ENCODE data around the gene STYXL2. TPM values are rescaled to one million over a fixed set of nuclear protein-coding genes. Genes with fewer than 3 reads are reported as not detected.

The STYXL2 gene
- total RNA-seq, 1 experiment from 2014 or later, result not detected

DNA sequence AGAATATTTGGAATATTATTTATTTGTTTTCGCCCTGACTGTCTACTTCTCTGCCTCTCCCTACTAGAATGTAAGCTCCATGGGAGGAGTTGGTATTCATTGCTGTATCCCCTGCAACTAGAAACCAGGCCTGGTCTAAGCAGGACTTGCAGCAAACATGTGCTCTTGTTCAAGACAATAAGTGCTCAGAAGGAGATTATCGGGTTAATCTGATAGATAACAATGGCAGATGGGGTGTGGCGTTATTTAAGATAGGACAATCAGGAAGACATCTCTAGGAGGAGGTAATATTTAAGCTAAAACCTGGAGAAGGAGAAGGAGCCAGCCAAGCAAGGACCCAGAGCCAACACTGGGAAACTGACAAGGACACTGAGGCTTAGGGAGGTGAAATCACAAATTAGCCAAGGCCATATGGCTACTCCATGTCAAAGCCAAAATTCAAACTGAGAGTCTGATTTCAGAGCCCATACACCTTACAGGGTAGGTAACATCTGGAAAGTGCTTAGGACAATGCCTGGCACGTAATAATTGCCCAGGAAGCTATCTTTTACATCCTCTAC is 41.5 kb downstream of the STYXL2 start:
- DNase-seq (ENCODE audit: low read depth), result no peak

DNA sequence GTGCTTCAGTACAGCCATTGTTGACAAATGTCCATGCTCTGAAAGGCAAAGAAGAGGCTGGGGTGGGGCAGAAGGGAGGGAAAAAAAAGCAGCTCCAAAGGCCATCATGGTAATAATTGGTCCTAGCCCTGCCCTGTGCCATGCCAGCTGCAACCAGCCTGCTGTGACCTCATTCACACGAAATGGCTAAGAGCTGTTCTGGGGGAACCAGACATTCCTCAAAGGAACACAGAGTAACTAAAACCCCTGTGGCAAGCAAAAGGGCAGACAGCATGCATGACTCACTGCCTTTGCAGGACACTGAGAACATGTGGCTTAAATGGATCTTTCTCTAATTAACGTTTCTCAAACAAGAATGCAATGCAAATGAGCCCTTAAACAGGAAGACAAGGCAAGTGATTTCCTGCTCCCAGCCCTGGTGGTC is 42.3 kb downstream of the STYXL2 start:
- DNase-seq (ENCODE audit: low read depth), result peak; percentile 80

- no peak for DNase-seq (ENCODE audit: low read depth)
These were observed 42.9 kb downstream of the STYXL2 start for GRCh38 chr1:167136806-167137205.

DNA sequence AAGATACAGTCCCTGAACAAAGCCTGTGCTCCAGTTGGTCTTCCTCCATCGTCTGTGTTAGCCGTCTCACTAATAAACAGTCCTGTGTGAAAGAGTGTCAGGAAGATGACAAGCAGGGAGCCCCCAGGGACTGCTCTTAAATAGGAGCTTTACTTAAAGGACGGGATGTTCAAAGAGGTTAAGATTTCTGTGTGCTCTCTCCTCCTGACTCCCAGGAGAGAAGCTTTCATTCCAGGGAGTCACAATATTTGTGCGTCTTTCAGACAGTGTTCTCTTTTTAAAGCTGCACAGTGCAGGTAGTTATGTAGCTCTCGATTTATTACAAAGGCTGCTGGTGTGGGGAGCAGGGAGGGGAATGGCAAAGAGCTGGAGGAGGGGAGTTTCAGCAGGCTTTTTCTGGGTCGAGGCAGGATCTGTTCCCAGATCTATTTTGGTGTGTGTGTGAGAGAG is 43.5 kb downstream of the STYXL2 start:
- no peak for DNase-seq (ENCODE audit: low read depth)

DNA sequence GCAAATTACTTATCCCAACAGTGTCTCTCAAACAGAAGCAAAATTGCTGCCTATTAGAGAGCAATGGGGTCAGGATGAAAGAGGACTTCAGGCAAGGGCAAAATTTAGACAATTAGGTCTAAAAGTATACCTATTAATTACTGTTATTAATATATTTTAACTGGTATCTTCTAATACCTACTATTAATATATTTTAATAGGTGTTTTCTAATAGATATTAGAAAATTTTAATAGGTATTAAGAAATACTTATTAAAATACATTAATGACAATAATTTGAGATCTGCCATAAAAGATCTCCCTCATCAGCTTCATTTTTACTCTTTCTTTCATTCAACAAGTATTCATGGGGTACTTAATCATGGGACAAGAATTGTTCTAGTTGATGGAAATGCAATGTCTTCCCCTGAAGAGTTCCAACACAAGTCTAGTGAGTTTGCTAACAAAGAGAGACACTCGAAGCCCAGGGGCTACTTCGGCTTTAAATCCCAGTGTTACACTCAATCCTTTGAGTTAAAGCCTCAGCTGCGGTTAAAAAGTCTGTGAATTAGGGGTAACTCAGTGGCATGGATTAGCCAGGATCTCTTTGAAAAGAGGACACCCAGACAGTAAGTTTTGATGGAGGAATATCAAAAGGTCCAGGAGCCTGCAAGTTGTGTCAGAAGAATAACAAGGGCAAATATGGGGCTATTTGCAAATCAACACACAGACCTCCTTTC is 44.1 kb downstream of the STYXL2 start:
- no peak for DNase-seq (ENCODE audit: low read depth)

DNA sequence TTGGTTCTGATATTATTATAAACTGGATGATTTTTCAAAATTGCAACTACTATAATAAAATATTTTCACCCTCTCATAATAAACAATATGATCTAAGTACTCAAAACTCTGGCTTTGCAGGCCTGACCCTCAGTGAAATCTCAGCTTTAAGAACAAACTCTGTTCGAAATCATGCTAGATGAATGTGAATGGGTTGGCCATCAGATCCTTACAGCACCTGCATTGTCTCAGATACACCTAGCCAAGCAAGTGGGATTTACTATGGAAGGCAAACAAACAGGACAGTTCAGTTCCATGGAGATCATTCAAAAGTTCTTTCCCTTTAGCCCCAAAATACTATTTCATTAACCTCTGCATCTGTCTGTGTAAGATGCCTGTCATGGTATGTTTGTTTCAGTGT is 44.8 kb downstream of the STYXL2 start:
- no peak for DNase-seq (ENCODE audit: low read depth)

GRCh38 chr1:167141963-167142362 is 48.1 kb downstream of the STYXL2 start:
- no peak for DNase-seq (ENCODE audit: low read depth)

Other genes with a start within 250 kb of the STYXL2 start
- gene TADA1, start 217.8 kb upstream of the STYXL2 start, total RNA-seq (2014; rRNA removed; shearing (Covaris generic)), result 15.3 and 19.8 TPM in 2 replicates
- 9.6 and 15.7 TPM in 2 replicates for gene ILDR2, start 118.5 kb upstream of the STYXL2 start, total RNA-seq (2014; rRNA removed; shearing (Covaris generic))
- 0.11 TPM in 1 of 2 replicates, not detected in the other for gene MAEL, start 104.8 kb upstream of the STYXL2 start, total RNA-seq (2014; rRNA removed; shearing (Covaris generic))
- gene GPA33, start 3.7 kb upstream of the STYXL2 start, total RNA-seq (2014; rRNA removed; shearing (Covaris generic)), result not detected in 2 replicates
- gene POU2F1, start 126.8 kb downstream of the STYXL2 start, total RNA-seq (2014; rRNA removed; shearing (Covaris generic)), result 5.6 TPM in 2 replicates

Measured in Daoy (cell line).